GM04504 (cell line): Measurements from ENCODE around the gene CASP3.
A peak's percentile ranks its signal among the peaks of the same experiment; 100 is the strongest.
"Not testable (repeated sequence)": the region's sequence is repeated elsewhere in the genome, so short reads cannot be mapped to it uniquely, and the experiment has no call there.

ENCODE experiments used
- DNase-seq: peaks from one replicate; pipeline ENCODE4 v3.0.0-alpha.2; 2012; ENCODE audit warnings: low read depth

The CASP3 gene

GRCh38 chr4:184635381-184635780 lies 13.9 kb downstream of the CASP3 start:
- no peak for DNase-seq

DNA sequence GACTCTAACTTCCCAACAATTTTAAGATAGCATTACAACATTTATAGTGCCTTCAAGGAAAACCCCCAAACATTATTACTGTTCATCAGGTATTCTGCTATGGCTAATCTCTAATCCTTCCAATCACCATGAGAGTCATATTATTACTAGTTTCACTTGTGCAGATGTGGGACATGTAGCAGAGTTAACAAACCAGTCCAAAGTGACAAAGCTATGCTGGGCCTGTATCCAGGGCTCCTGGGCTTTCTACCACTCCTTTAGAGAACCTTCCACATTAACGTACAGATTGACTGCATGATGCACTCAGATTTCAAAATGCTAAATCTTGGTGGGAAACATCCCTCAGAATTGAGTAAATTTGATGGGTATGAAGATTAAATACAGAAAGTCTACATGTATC lies 16.4 kb downstream of the CASP3 start:
- no peak for DNase-seq

DNA sequence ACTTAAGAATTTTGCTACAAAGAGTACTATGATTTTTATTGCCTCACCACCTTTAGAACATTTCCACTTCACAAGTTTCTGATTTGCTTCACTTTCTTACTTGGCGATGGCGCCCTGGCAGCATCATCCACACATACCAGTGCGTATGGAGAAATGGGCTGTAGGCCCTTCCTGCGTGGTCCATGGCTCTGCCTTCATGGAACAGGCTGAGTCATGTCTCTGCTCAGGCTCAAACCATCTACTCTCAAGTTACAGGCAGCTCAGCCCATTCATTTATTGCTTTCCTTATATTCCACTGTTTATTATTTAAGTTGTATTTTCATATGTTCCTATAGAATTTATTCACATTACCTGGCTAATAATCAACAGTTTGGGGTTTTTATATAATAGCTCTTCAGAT lies 21.1 kb downstream of the CASP3 start:
- no peak for DNase-seq

DNA sequence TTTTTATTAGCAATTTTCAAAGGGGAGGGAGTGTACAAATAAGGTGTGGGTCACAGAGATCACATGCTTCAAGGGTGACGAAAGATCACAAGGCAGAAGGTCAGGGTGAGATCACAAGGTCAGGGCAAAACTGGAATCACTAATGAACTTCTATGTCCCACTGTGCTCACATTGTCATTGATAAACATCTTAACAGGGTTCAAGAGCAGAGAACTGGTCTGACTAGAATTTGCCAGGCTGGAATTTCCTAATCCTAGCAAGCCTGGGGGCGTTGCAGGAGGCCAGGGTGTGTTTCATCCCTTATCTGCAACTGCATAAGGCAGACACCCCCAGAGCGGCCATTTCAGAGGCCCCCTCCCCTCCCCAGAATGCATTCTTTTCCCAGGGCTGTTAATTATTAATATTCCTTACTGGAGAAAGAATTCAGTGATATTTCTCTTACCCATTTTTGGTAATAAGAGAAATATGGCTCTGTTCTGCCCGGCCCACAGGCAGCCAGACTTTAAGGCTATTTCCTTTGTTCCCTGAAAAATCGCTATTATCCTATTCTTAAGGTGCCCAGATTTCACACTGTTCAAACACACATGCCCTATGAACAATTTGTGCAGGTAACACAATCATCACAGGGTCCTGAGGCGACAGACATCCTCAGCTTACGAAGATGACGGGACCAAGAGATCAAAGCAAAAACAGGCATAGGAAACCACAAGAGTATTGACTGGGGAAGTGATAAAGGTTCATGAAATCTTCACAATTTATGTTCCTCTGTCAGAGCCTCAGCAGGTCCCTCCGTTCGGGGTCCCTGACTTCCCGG lies 23.3 kb downstream of the CASP3 start:
- not testable (repeated sequence) for DNase-seq

GRCh38 chr4:184624972-184625554 lies 24.2 kb downstream of the CASP3 start:
- DNase-seq, result no peak

DNA sequence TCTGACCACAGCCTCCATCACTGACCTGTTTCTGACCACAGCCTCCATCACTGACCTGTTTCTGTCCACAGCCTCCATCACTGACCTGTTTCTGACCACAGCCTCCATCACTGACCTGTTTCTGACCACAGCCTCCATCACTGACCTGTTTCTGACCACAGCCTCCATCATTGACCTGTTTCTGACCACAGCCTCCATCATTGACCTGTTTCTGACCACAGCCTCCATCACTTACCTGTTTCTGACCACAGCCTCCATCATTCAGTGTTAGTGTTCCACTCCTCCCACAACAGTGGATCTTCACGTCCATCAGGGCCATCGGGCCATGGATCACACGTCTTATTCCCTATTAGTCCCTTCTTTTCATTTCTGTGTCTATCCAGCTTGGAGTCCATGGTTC lies 24.7 kb downstream of the CASP3 start:
- DNase-seq, result not testable (repeated sequence)

GRCh38 chr4:184621518-184621917 lies 27.7 kb downstream of the CASP3 start:
- DNase-seq, result no peak

- no peak for DNase-seq
Measured at GRCh38 chr4:184620212-184620867, 28.9 kb downstream of the CASP3 start.

- DNase-seq, result no peak
Measured at GRCh38 chr4:184617600-184618196, 31.5 kb downstream of the CASP3 start.

DNA sequence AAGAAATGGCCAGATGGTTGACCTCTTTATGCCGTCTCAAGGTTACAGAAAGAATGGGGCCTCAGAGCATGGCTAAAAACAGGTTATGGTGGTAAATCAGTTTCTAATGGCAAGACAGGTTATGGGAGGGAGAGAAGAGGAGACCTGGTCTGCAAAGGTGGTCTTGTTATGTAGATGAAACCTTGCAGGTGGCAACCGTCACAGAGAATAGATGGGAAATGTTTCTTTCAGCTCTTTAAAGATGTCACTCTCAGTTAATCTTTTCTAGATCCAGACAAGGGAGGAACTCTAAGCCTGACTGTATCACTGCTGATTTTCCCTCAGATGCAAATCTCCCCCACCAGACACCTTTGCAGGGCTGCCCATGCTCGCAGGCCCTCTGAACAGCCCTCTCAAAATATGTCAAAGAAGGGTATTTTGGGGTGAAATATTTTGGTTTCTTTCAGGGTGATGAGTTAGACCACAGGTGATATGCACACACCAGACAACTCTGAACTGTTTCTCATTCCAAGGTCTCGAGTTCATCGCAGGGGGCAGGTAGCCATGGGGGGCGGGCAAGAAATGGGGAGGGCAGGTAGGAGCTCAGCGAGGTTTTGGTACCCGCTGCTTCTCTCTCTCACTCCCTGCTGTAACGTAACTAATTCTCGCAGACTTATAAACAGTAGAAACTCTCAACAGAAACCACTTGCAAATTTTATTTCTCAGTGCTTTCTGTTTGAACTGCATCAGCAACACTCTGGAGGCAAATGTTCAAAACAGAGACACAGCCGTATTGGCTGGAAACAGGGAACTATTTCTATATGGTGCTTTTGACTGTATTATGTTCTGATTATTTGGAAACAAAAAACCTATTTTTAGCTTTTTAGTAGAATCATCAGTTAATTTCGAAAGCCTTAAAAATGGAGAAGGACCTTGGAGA lies 32.4 kb downstream of the CASP3 start:
- DNase-seq, result no peak

GRCh38 chr4:184616168-184616567 lies 33.1 kb downstream of the CASP3 start:
- DNase-seq, result not testable (repeated sequence)

- no peak for DNase-seq
Measured at GRCh38 chr4:184614509-184614908, 34.7 kb downstream of the CASP3 start.

GRCh38 chr4:184613405-184613804 lies 35.8 kb downstream of the CASP3 start:
- no peak for DNase-seq

- DNase-seq, result no peak
Measured at GRCh38 chr4:184612074-184612473, 37.2 kb downstream of the CASP3 start.

- not testable (repeated sequence) for DNase-seq
Measured at GRCh38 chr4:184607429-184607828, 41.8 kb downstream of the CASP3 start.

- DNase-seq, result not testable (repeated sequence)
Measured at GRCh38 chr4:184602857-184603256, 46.4 kb downstream of the CASP3 start.

- DNase-seq, result not testable (repeated sequence)
Measured at GRCh38 chr4:184600982-184601381, 48.3 kb downstream of the CASP3 start.

DNA sequence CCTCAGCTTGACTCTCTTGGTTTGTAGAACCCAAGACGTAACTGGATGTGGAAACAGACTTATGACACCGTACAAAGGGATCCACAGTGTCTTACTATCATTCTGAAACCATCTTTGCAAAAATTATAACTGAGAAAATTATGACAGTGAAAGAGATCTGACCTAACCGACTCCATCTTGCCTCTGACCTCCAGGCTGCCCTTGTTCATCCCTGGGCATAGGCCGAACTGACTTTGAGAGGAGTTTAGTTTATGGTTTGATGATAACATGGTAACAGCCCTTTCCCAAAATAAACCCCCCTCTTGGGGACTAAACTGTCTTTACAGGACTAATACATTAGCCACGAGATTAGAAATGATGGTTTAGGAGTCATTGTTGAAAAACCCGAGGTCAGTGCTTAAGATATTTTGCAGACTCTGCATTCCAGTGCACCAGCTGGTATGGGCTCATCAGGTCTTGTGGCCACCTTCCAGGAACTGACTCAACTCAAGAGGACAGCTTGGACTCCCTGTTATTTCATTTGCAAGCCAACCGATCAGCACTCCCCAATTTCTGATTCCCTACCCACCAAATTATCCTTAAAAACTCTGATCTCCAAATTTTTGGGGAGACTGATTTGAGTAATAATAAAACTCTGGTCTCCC lies 49.6 kb downstream of the CASP3 start:
- DNase-seq, result peak; percentile 60

GRCh38 chr4:184598753-184599491 lies 50.3 kb downstream of the CASP3 start:
- no peak for DNase-seq

DNA sequence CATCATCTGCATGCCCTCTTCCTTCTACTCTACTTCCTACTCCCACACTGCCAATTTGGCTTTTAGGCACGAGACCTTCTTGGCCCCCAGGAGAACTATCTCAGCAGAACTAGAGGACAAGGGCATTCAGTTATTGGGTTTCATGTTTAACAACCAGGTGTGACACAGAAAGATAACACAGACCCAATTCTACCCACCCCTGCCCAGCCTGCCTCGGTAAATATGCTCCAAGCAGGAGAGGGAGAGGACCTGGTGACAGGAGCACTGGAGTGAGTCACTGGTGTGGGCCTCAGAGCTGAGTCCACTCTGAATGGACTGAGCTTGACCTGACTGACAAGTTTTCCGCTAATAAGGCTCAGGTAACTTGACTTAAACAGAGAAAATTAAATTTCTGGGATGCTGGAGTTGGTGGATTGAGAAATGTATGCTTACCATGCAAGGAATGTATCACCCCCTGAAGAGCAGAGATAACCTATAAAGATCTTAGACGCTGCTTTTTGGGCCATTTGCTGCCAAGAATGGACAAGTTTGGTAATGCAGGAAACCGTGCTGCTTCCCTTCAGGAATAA lies 52.5 kb downstream of the CASP3 start:
- DNase-seq, result no peak
